GM23338 (cell line): Measurements from ENCODE around the gene MCAM. TPM values are rescaled to one million over a fixed set of nuclear protein-coding genes. Genes with fewer than 3 reads are reported as not detected.

Experiments
- ATAC-seq: fragments of 200-7000 bp; cut with Tn5 transposase; 3 replicates; pipeline ENCODE4 v1.9.1; 2020
- DNase-seq: peaks from one replicate; pipeline ENCODE4 v3.0.0-alpha.2; 2015; ENCODE audit warnings: low spot score
- H2AFZ ChIP-seq: fragments of 200-600 bp; sonication (generic); 2 replicates; pipeline ENCODE4 v1.8.0; 2016; ENCODE audit warnings: antibody characterized with exemption, mild to moderate bottlenecking, moderate library complexity
- H3F3A ChIP-seq: fragments of 200-600 bp; sonication (generic); replicated peaks from 2 replicates; pipeline ENCODE4 v1.8.0; 2017; ENCODE audit warnings: antibody characterized with exemption, mixed run types, low read depth
- H3K27ac ChIP-seq: fragments of 200-600 bp; sonication (generic); 2 replicates; pipeline ENCODE4 v1.6.1; 2016; ENCODE audit warnings: low read depth
- H3K27me3 ChIP-seq: fragments of 200-600 bp; sonication (generic); 2 replicates; pipeline ENCODE4 v1.8.0; 2016; ENCODE audit warnings: mild to moderate bottlenecking, mixed run types, moderate library complexity; ENCODE audit not compliant: insufficient read depth
- H3K36me3 ChIP-seq: fragments of 200-600 bp; sonication (generic); 2 replicates; pipeline ENCODE4 v1.8.0; 2016; ENCODE audit warnings: mild to moderate bottlenecking; ENCODE audit not compliant: insufficient read depth
- H3K4me1 ChIP-seq: fragments of 200-600 bp; sonication (generic); 2 replicates; pipeline ENCODE4 v1.8.0; 2016; ENCODE audit warnings: mild to moderate bottlenecking, moderate library complexity; ENCODE audit not compliant: insufficient read depth
- H3K4me2 ChIP-seq: fragments of 200-600 bp; sonication (generic); 2 replicates; pipeline ENCODE4 v1.7.1; 2017; ENCODE audit warnings: mixed run types
- H3K4me3 ChIP-seq: fragments of 200-600 bp; sonication (generic); 2 replicates; pipeline ENCODE4 v1.6.1; 2016; ENCODE audit warnings: mixed run types
- H3K79me2 ChIP-seq: fragments of 200-600 bp; sonication (generic); replicated peaks from 2 replicates; pipeline ENCODE4 v1.8.0; 2017; ENCODE audit warnings: mild to moderate bottlenecking; ENCODE audit not compliant: insufficient read depth
- H3K9me2 ChIP-seq: fragments of 200-600 bp; sonication (generic); 2 replicates; pipeline ENCODE4 v1.8.0; 2017; ENCODE audit not compliant: insufficient read depth
- H4K20me1 ChIP-seq: fragments of 200-600 bp; sonication (generic); replicated peaks from 2 replicates; pipeline ENCODE4 v1.8.0; 2017; ENCODE audit warnings: mild to moderate bottlenecking; ENCODE audit not compliant: insufficient read depth
- H3K27ac Mint-ChIP-seq: 2 replicates; pipeline ENCODE4 v1.8.0; 2020; ENCODE audit warnings: inconsistent platforms, mild to moderate bottlenecking, moderate library complexity, mixed read lengths
- H3K27me3 Mint-ChIP-seq: 3 replicates; pipeline ENCODE4 v1.8.0; 2022; ENCODE audit warnings: low read depth, mild to moderate bottlenecking, moderate library complexity, mixed read lengths, inconsistent platforms; ENCODE audit not compliant: insufficient read depth, poor library complexity
- H3K36me3 Mint-ChIP-seq: 3 replicates; pipeline ENCODE4 v1.8.0; 2021; ENCODE audit warnings: low read depth, mild to moderate bottlenecking, inconsistent platforms, moderate library complexity, mixed read lengths
- H3K4me1 Mint-ChIP-seq: 3 replicates; pipeline ENCODE4 v1.8.0; 2020; ENCODE audit warnings: mild to moderate bottlenecking, inconsistent platforms, mixed read lengths
- H3K4me3 Mint-ChIP-seq: 3 replicates; pipeline ENCODE4 v1.8.0; 2021; ENCODE audit warnings: moderate library complexity, mild to moderate bottlenecking, inconsistent platforms, mixed read lengths
- H3K9me3 Mint-ChIP-seq: 3 replicates; pipeline ENCODE4 v1.8.0; 2020; ENCODE audit warnings: moderate library complexity, mild to moderate bottlenecking, inconsistent platforms, mixed read lengths
- CREB1 ChIP-seq: fragments of 250-450 bp; sonication (Bioruptor Pico); IDR thresholded peaks from 2 replicates; pipeline ENCODE4 v1.5.0; 2020; ENCODE audit warnings: low read depth, mild to moderate bottlenecking, moderate library complexity
- ETS1 ChIP-seq: IDR thresholded peaks from 2 replicates; pipeline ENCODE4 v1.6.1; 2016; ENCODE audit warnings: antibody characterized with exemption
- EZH2 ChIP-seq: fragments of 200-600 bp; sonication (generic); IDR thresholded peaks from one replicate; pipeline ENCODE4 v1.8.0; 2017; ENCODE audit warnings: antibody characterized with exemption, mild to moderate bottlenecking, low read depth; ENCODE audit not compliant: unreplicated experiment
- EZH2phosphoT487 ChIP-seq: fragments of 200-600 bp; sonication (generic); IDR thresholded peaks from one replicate; pipeline ENCODE4 v1.8.1; 2018; ENCODE audit warnings: antibody characterized with exemption; ENCODE audit not compliant: unreplicated experiment
- JUNB ChIP-seq: IDR thresholded peaks from one replicate; pipeline ENCODE4 v1.6.1; 2016; ENCODE audit warnings: antibody characterized with exemption; ENCODE audit not compliant: unreplicated experiment
- NANOG ChIP-seq: IDR thresholded peaks from 2 replicates; pipeline ENCODE4 v1.6.1; 2016; ENCODE audit warnings: antibody characterized with exemption, borderline replicate concordance
- POLR2AphosphoS5 ChIP-seq: IDR thresholded peaks from 2 replicates; pipeline ENCODE4 v1.6.1; 2016; ENCODE audit warnings: antibody characterized with exemption, low read depth
- REST ChIP-seq: IDR thresholded peaks from one replicate; pipeline ENCODE4 v1.6.1; 2018; ENCODE audit warnings: antibody characterized with exemption; ENCODE audit not compliant: unreplicated experiment
- STAT1 ChIP-seq: IDR thresholded peaks from one replicate; pipeline ENCODE4 v1.6.1; 2016; ENCODE audit warnings: antibody characterized with exemption; ENCODE audit not compliant: unreplicated experiment
- ZNF114 ChIP-seq: fragments of 250-450 bp; sonication (Bioruptor Pico); IDR thresholded peaks from 2 replicates; pipeline ENCODE4 v1.5.0; 2020; ENCODE audit warnings: mild to moderate bottlenecking, moderate library complexity
- ZNF331 ChIP-seq: fragments of 250-450 bp; sonication (Bioruptor Pico); IDR thresholded peaks from 2 replicates; pipeline ENCODE4 v1.5.0; 2020; ENCODE audit warnings: low read depth, mild to moderate bottlenecking, moderate library complexity
- polyA plus RNA-seq: library from polyadenylated mRNA; unstranded; fragments of >200 nt; fragmentation: Nextera tagmentation; extraction: Ambion mirVana; gene quantifications from 2 replicates; pipeline ENCODE4 v1.2.1, GENCODE V29; 2016
- total RNA-seq: library from RNA; depleted of rRNA; stranded (reverse); fragments of >200 nt; shearing (Covaris generic); gene quantifications from 2 replicates; pipeline ENCODE4 v1.2.3, GENCODE V29; 2014

The MCAM gene
- total and polyA plus RNA-seq, 2 experiments from 2014 or later = 8.9 to 79.5 TPM

GRCh38 chr11:119347940-119348605, 31.1 kb upstream of the MCAM start:
- no peaks in the 10 kb centered on the region for H3K79me2 ChIP-seq
- H3K9me2 ChIP-seq = no peaks in the 10 kb centered on the region
- H4K20me1 ChIP-seq = no peaks in the 10 kb centered on the region
- H3K27ac Mint-ChIP-seq = no peak overlapping the region
- peaks cover 10% of the 10 kb centered on the region for H3K4me1 Mint-ChIP-seq
- no peaks in the 10 kb centered on the region; the same call in 2 of the 3 replicates for H3K36me3 Mint-ChIP-seq
- no peaks in the 10 kb centered on the region for H3K9me3 Mint-ChIP-seq
- peaks cover 15% of the 10 kb centered on the region for H3K27me3 Mint-ChIP-seq
- no peaks in the 10 kb centered on the region for H3F3A ChIP-seq
- no peak overlapping the region for H3K27ac ChIP-seq
- H3K4me2 ChIP-seq = no peak overlapping the region
- no peak overlapping the region for H3K4me3 ChIP-seq
- H2AFZ ChIP-seq = no peak overlapping the region
- no peak overlapping the region for H3K4me3 Mint-ChIP-seq
- TF ChIP-seq CREB1 = no peak
- TF ChIP-seq EZH2 = no peak
- no peak for TF ChIP-seq ZNF331 (CRISPR knock-in tag)
- no peak for ATAC-seq
- no peaks in the 10 kb centered on the region for H3K36me3 ChIP-seq
- 0 out of 2 replicates have a peak, but pooled peaks cover 3% of the 10 kb centered on the region for H3K27me3 ChIP-seq
- H3K4me1 ChIP-seq = no peaks in the 10 kb centered on the region
- no peak for DNase-seq

GRCh38 chr11:119347242-119347641, 30.3 kb upstream of the MCAM start:
- peaks cover 5% of the 10 kb centered on the region; the same call in 1 of the 3 replicates for H3K4me1 Mint-ChIP-seq
- Histone ChIP-seq H3K4me3 (no peak overlapping the region), H2AFZ (no peak overlapping the region), H3K36me3 (no peaks in the 10 kb centered on the region), H3K27me3 (peaks cover 11% of the 10 kb centered on the region), H3K4me1 (no peaks in the 10 kb centered on the region), H3F3A (no peaks in the 10 kb centered on the region), H3K4me2 (no peak overlapping the region), H3K79me2 (no peaks in the 10 kb centered on the region), H4K20me1 (no peaks in the 10 kb centered on the region), H3K27ac (no peak overlapping the region), H3K9me2 (no peaks in the 10 kb centered on the region)
- H3K27ac Mint-ChIP-seq = no peak overlapping the region
- H3K4me3 Mint-ChIP-seq = no peak overlapping the region
- no peak for TF ChIP-seq REST
- TF ChIP-seq JUNB = no peak
- TF ChIP-seq STAT1 = no peak
- no peak for TF ChIP-seq EZH2phosphoT487
- TF ChIP-seq POLR2AphosphoS5 = no peak
- no peak for TF ChIP-seq ETS1
- TF ChIP-seq ZNF114 = no peak
- no peak for TF ChIP-seq NANOG
- ATAC-seq (no peak), DNase-seq (no peak)
- H3K36me3 Mint-ChIP-seq = no peaks in the 10 kb centered on the region; the same call in 2 of the 3 replicates
- no peaks in the 10 kb centered on the region for H3K9me3 Mint-ChIP-seq
- peaks cover 16% of the 10 kb centered on the region for H3K27me3 Mint-ChIP-seq
